GM12864 (cell line): ENCODE measurements around the gene PPFIA1.

Experiments used
- DNase-seq: peaks from one replicate; pipeline ENCODE4 v3.0.0-alpha.2; 2011; ENCODE audit warnings: low read depth
- H3K4me3 ChIP-seq: 2 replicates; pipeline ENCODE4 v1.5.1; 2011; ENCODE audit warnings: mild to moderate bottlenecking, low read depth, low read length, control low read depth
- TF ChIP-seq, protein P1 (sequence below): IDR thresholded peaks from 2 replicates; pipeline ENCODE4 v1.5.1; 2011; ENCODE audit warnings: low read depth, mild to moderate bottlenecking, moderate library complexity, low read length, control low read depth, inconsistent platforms; ENCODE audit errors: missing control alignments

Gene PPFIA1

DNA sequence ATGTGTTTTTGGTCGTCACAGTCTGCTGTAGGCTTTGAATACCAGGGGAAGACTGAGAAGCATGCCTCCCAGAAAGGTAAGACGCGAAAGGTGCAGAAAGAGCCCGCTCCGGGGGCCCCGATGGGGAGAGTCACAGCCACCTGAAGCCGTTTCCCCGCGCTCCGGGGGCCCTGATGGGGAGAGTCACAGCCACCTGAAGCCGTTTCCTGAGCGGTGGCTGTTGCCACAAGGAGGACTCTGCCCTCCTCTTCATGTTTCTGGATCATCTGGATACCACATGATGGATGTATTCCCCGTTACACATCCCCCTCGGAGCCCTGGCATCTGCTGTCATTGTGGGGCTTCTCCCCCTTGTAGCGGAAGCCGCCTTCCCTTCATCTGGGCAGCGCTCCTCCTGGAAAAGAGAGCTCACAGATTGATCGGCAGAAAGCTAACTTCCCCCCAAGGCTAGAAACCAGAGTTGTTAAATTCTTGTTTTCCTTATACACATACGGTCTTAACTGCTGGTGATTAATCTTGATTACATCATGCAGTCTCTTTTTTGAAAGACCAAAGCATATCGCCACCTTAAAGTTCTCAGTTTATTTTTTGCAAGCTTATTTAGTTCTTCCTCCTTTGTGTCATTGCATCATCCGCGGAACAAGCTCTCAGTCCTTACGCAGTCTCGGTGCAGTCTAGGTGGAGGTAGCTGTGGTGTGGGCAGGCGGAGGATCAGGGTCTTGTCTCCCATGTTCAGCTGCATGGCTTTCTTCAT, 145.3 kb downstream of the PPFIA1 start:
- H3K4me3 ChIP-seq: no peak overlapping the region
- DNase-seq: no peak
- TF ChIP-seq, protein P1, sequence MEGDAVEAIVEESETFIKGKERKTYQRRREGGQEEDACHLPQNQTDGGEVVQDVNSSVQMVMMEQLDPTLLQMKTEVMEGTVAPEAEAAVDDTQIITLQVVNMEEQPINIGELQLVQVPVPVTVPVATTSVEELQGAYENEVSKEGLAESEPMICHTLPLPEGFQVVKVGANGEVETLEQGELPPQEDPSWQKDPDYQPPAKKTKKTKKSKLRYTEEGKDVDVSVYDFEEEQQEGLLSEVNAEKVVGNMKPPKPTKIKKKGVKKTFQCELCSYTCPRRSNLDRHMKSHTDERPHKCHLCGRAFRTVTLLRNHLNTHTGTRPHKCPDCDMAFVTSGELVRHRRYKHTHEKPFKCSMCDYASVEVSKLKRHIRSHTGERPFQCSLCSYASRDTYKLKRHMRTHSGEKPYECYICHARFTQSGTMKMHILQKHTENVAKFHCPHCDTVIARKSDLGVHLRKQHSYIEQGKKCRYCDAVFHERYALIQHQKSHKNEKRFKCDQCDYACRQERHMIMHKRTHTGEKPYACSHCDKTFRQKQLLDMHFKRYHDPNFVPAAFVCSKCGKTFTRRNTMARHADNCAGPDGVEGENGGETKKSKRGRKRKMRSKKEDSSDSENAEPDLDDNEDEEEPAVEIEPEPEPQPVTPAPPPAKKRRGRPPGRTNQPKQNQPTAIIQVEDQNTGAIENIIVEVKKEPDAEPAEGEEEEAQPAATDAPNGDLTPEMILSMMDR: no peak

DNA sequence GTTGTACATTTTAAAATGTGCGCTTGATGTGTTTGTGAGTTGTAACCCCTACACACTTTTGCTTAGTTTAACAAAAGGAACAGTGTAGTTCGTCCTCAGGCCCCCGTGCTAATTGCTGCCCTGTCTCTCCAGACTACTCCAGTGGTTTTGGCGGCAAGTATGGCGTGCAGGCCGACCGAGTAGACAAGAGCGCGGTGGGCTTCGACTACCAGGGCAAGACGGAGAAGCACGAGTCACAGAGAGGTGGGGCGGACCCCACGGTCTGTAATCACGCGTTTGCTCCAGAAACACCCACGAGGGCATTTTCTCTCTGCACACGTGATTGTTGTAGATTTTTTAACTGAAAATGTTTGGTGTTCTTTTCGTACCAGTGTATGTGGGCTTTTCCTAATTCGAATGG, 146.4 kb downstream of the PPFIA1 start:
- TF ChIP-seq, protein P1: no peak
- no peak for DNase-seq
- H3K4me3 ChIP-seq: no peak overlapping the region

DNA sequence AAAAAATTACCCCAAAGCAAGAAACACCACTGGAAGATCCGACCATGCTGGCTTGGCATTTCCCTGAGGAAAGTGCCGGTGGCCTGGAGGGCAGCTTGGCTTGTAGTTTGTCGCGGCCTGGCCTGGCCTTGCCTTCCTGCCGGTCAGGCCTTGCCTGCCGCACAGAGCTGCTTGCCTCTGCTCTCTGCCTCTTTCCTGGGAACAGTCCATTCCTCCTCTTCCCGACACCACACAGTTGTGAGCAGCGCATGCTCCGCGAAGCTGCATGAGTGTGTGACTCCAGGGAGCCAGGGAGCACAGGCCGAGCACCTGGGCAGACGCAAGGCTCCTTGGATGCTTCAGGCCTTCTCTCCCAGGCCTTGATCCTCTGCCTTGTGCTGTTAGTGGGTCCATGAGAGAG, 147.6 kb downstream of the PPFIA1 start:
- H3K4me3 ChIP-seq: no peak overlapping the region
- DNase-seq: no peak
- TF ChIP-seq, protein P1: no peak

DNA sequence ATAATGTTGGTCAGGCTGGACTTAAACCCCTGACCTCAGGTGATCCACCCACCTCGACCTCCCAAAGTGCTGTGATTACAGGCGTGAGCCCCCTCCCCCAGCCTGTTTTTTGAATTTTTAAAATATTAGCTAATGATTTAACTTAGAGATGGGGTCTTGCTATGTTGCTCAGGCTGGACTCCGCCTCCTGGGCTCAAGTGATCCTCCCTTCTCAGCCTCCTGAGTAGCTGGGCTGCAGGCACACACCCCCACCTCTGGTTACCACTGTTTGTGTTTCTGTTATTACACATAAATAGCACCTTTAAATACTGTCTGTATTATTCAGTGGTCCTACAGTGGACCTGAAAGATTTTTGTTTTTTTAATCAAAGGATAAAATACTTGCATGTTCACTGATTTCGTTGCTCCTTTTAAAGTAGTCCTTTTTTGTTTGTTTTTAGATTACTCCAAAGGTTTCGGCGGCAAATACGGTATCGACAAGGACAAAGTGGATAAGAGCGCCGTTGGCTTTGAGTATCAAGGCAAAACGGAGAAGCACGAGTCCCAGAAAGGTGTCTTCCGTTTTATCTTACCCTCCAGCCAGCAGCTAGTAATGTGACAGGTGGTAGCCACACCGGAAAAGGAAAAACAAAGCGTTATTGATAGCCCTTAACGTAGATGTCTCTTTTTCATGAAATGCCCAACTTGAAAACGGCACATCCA, 149.0 kb downstream of the PPFIA1 start:
- H3K4me3 ChIP-seq: no peak overlapping the region
- no peak for DNase-seq
- TF ChIP-seq, protein P1: no peak

DNA sequence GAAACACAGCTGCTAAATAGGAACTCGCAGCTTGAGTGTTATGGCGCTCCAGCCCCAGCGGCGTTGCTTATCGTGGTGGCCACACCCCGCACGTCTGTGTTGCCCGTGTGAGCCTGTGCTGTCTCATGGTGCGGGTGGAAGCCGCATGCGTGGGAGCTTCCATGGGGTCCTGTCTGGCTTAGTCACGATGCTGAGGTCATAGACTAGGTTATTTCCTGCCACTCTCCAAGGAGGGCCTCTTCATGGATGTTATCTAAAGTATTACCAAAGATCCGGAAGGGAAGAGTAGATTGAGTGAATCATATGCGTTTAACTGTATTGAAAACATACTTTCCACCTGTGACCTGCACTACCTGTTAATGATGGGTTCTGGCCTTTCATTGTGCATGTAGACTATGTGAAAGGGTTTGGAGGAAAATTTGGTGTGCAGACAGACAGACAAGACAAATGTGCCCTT, 149.5 kb downstream of the PPFIA1 start:
- no peak for DNase-seq

DNA sequence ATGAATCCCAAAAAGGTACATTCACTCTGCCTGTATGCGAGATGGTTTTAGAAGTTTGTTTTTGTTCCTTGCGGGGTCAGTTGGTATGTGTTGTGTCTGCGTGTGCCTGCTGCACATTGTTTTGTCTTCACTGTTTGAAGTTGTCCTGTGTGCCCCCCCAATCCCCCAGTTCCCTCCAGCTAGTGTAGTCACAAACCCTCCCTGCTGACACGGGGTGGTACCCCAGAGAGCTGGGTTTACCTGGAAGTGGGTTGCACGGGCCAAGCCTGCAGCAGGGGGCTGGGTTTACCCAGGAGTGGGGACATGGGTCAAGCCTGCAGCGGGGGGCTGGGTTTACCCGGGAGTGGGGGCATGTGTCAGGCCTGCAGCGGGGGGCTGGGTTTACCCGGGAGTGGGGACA, 150.0 kb downstream of the PPFIA1 start:
- TF ChIP-seq, protein P1: no peak
- no peak overlapping the region for H3K4me3 ChIP-seq
- DNase-seq: no peak

More for the DNA sequence above, 149.5 kb downstream of the PPFIA1 start:
- no peak overlapping the region for H3K4me3 ChIP-seq
- TF ChIP-seq, protein P1: no peak
